ENCODE data around the gene CCNE1. TPM values are rescaled to one million over a fixed set of nuclear protein-coding genes. Genes with fewer than 3 reads are reported as not detected.
A peak's percentile ranks its signal among the peaks of the same experiment; 100 is the strongest.

The CCNE1 gene
- total and polyA plus RNA-seq, 9 of the 15 experiments (the other 6 are each of a cell fraction or from before 2014, with no cell fraction given): 6.2 to 41.0 (median 31.6) TPM

DNA sequence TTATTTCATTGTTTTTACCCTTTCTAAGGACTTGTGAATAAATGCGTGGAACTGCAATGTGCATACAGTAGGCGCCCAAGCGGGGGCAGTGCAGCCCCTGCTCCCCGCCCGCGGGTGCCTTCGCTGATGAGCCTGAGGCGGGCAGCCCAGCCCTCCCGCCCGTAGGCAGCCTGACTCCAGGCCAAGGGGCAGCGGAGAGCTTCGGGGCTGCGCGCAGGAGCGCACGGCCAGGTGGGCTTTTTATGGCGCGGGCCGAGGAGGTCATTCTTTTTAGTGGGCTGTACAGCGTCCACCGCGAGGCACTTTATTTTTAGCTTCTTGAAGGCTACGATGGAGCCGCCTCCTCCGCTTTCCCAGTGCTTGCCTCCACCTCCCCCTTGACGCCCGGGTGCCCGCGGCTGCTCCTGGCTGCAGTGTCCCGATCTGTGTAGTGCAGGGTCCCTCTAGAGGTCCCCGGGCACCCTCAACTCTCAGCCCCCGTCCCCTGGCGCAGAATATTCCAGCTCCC lies 60.5 kb downstream of the CCNE1 start:
- DNase-seq (ENCODE audit: extremely low read depth in 1 of 4, low spot score in 3 of 4) (peak; percentile 48 to 60 (median 55)), FAIRE-seq (no peak), ATAC-seq (peak; percentile 75)
- ChIA-PET POLR2A (interaction anchor here (1.2 to 1.3 kb wide), 2 partner anchors 9 to 111 kb away, joined by 3 read pairs; no protein-coding TSS in a partner anchor), CTCF (ENCODE audit: low intra/inter-chr PET ratio) (interaction anchor here (1.0 to 3.0 kb wide), 2 partner anchors 101 to 142 kb away, joined by 5 to 18 read pairs; no protein-coding TSS in a partner anchor)
- no peaks in the 10 kb centered on the region for H3K36me3 ChIP-seq (ENCODE audit: control insufficient read depth, insufficient read depth, low read length)
- 24% methylated on average over 23 of the region's 33 CpGs for WGBS (ENCODE audit: insufficient coverage, low coverage, missing lambda C conversion rate)
- BruUV-seq (replicated peaks): no TSS peak
- intact Hi-C loops (cut with micrococcal nuclease): loop anchor here (2.0 to 5.0 kb wide), 3 partner anchors 110 to 780 kb away; no protein-coding TSS in a partner anchor
- no peak overlapping the region for H3K9ac ChIP-seq (ENCODE audit: insufficient read depth in 1 of 2, low read depth in 2 of 2, low read length in 2 of 2)
- H3K79me2 ChIP-seq (ENCODE audit: control insufficient read depth, insufficient read depth, low read length): no peaks in the 10 kb centered on the region
- H4K20me1 ChIP-seq (replicated peaks; ENCODE audit: control insufficient read depth, insufficient read depth, low read length): 0 out of 2 replicates have a peak, but pooled peaks cover 3% of the 10 kb centered on the region
- H3K4me2 ChIP-seq (ENCODE audit: insufficient read depth, low read length): no peak overlapping the region
- no peaks in the 10 kb centered on the region for H3K9me3 ChIP-seq (replicated peaks; ENCODE audit: control insufficient read depth, insufficient read depth, low read depth, low read length)
- in situ Hi-C loops (cut with MboI): loop anchor here (5.0 kb wide), 1 partner anchor 100 kb away; no protein-coding TSS in a partner anchor
- no peak overlapping the region for H3K27ac ChIP-seq (ENCODE audit: extremely low read depth, low read depth, low read length)
- peaks cover 2 to 13% of the 10 kb centered on the region in 2 experiments; a peak in 2 of 5 replicates for H3K27me3 ChIP-seq (ENCODE audit: control insufficient read depth in 2 of 2, insufficient read depth in 2 of 2, low read length in 2 of 2)
- no peak overlapping the region for H2AFZ ChIP-seq (ENCODE audit: low read depth, low read length)
- H3K4me3 ChIP-seq: no peak overlapping the region
- peaks cover 7 to 22% of the 10 kb centered on the region in 2 experiments for H3K4me1 ChIP-seq (replicated peaks in 1 of 2; ENCODE audit: control insufficient read depth in 2 of 2, insufficient read depth in 2 of 2, low read length in 2 of 2)
- no peaks in the 10 kb centered on the region for H3K9me1 ChIP-seq (ENCODE audit: control insufficient read depth, insufficient read depth, low read length)
- TF ChIP-seq CHD1 (IDR thresholded peaks at IDR 0.05; ENCODE audit: low read length): no peak
- no peak for TF ChIP-seq FOXM1 (IDR thresholded peaks at IDR 0.05; ENCODE audit: low read depth)
- TF ChIP-seq FOXM1 (CRISPR knock-in tag; IDR thresholded peaks at IDR 0.05; ENCODE audit: low read depth): no peak
- TF ChIP-seq SMARCA5 (IDR thresholded peaks at IDR 0.05): no peak
- TF ChIP-seq, protein P1, sequence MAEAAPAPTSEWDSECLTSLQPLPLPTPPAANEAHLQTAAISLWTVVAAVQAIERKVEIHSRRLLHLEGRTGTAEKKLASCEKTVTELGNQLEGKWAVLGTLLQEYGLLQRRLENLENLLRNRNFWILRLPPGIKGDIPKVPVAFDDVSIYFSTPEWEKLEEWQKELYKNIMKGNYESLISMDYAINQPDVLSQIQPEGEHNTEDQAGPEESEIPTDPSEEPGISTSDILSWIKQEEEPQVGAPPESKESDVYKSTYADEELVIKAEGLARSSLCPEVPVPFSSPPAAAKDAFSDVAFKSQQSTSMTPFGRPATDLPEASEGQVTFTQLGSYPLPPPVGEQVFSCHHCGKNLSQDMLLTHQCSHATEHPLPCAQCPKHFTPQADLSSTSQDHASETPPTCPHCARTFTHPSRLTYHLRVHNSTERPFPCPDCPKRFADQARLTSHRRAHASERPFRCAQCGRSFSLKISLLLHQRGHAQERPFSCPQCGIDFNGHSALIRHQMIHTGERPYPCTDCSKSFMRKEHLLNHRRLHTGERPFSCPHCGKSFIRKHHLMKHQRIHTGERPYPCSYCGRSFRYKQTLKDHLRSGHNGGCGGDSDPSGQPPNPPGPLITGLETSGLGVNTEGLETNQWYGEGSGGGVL (CRISPR knock-in tag; IDR thresholded peaks at IDR 0.05): no peak
- no peak for TF ChIP-seq CBFA2T2 (conservative IDR thresholded peaks at IDR 0.05)
- no peak for TF ChIP-seq ILK (tag; IDR thresholded peaks at IDR 0.05; ENCODE audit: borderline replicate concordance, low read depth)
- TF ChIP-seq, protein P2, sequence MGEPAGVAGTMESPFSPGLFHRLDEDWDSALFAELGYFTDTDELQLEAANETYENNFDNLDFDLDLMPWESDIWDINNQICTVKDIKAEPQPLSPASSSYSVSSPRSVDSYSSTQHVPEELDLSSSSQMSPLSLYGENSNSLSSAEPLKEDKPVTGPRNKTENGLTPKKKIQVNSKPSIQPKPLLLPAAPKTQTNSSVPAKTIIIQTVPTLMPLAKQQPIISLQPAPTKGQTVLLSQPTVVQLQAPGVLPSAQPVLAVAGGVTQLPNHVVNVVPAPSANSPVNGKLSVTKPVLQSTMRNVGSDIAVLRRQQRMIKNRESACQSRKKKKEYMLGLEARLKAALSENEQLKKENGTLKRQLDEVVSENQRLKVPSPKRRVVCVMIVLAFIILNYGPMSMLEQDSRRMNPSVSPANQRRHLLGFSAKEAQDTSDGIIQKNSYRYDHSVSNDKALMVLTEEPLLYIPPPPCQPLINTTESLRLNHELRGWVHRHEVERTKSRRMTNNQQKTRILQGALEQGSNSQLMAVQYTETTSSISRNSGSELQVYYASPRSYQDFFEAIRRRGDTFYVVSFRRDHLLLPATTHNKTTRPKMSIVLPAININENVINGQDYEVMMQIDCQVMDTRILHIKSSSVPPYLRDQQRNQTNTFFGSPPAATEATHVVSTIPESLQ (CRISPR knock-in tag; IDR thresholded peaks at IDR 0.05): no peak
- TF ChIP-seq, protein P3, sequence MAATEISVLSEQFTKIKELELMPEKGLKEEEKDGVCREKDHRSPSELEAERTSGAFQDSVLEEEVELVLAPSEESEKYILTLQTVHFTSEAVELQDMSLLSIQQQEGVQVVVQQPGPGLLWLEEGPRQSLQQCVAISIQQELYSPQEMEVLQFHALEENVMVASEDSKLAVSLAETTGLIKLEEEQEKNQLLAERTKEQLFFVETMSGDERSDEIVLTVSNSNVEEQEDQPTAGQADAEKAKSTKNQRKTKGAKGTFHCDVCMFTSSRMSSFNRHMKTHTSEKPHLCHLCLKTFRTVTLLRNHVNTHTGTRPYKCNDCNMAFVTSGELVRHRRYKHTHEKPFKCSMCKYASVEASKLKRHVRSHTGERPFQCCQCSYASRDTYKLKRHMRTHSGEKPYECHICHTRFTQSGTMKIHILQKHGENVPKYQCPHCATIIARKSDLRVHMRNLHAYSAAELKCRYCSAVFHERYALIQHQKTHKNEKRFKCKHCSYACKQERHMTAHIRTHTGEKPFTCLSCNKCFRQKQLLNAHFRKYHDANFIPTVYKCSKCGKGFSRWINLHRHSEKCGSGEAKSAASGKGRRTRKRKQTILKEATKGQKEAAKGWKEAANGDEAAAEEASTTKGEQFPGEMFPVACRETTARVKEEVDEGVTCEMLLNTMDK (IDR thresholded peaks at IDR 0.05; ENCODE audit: borderline replicate concordance, insufficient read depth, low read depth, low read length, poor library complexity, severe bottlenecking): peak; percentile 33
- TF ChIP-seq E2F3 (CRISPR knock-in tag; IDR thresholded peaks at IDR 0.05): no peak
- TF ChIP-seq ZNF165 (CRISPR knock-in tag; IDR thresholded peaks at IDR 0.05; ENCODE audit: borderline replicate concordance): no peak
- no peak for TF ChIP-seq ZNF133 (CRISPR knock-in tag; IDR thresholded peaks at IDR 0.05)
- no peak for TF ChIP-seq IFI16 (CRISPR knock-in tag; IDR thresholded peaks at IDR 0.05)
- TF ChIP-seq, protein P4, sequence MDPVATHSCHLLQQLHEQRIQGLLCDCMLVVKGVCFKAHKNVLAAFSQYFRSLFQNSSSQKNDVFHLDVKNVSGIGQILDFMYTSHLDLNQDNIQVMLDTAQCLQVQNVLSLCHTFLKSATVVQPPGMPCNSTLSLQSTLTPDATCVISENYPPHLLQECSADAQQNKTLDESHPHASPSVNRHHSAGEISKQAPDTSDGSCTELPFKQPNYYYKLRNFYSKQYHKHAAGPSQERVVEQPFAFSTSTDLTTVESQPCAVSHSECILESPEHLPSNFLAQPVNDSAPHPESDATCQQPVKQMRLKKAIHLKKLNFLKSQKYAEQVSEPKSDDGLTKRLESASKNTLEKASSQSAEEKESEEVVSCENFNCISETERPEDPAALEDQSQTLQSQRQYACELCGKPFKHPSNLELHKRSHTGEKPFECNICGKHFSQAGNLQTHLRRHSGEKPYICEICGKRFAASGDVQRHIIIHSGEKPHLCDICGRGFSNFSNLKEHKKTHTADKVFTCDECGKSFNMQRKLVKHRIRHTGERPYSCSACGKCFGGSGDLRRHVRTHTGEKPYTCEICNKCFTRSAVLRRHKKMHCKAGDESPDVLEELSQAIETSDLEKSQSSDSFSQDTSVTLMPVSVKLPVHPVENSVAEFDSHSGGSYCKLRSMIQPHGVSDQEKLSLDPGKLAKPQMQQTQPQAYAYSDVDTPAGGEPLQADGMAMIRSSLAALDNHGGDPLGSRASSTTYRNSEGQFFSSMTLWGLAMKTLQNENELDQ (CRISPR knock-in tag; IDR thresholded peaks at IDR 0.05; ENCODE audit: borderline replicate concordance): no peak
